ENCODE results near the gene PHF21B.

The PHF21B gene

DNA sequence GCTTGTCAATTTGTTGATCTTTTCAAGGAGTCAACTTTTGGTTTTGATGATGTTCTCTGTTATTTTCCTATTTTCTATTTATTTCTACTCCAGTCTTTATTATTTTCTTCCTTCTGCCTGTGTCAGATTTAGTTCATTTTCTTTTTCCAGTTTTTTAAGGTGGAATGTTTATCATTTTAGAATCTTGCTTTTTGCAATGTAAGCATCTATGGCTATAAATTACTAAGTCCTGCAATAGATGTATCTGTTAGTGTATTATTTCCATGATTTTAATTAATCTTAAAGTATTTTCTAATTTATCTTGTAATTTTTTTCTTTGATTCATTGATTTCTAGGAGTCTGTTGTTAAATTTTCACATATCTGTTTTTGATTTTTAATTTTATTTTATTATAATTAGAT is 175.7 kb downstream of the PHF21B start:
- no peak overlapping the region for H3K27ac ChIP-seq
- no peak for TF ChIP-seq ZFX (IDR thresholded peaks at IDR 0.05)
- TF ChIP-seq, protein P1, sequence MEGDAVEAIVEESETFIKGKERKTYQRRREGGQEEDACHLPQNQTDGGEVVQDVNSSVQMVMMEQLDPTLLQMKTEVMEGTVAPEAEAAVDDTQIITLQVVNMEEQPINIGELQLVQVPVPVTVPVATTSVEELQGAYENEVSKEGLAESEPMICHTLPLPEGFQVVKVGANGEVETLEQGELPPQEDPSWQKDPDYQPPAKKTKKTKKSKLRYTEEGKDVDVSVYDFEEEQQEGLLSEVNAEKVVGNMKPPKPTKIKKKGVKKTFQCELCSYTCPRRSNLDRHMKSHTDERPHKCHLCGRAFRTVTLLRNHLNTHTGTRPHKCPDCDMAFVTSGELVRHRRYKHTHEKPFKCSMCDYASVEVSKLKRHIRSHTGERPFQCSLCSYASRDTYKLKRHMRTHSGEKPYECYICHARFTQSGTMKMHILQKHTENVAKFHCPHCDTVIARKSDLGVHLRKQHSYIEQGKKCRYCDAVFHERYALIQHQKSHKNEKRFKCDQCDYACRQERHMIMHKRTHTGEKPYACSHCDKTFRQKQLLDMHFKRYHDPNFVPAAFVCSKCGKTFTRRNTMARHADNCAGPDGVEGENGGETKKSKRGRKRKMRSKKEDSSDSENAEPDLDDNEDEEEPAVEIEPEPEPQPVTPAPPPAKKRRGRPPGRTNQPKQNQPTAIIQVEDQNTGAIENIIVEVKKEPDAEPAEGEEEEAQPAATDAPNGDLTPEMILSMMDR (conservative IDR thresholded peaks at IDR 0.05): no peak

DNA sequence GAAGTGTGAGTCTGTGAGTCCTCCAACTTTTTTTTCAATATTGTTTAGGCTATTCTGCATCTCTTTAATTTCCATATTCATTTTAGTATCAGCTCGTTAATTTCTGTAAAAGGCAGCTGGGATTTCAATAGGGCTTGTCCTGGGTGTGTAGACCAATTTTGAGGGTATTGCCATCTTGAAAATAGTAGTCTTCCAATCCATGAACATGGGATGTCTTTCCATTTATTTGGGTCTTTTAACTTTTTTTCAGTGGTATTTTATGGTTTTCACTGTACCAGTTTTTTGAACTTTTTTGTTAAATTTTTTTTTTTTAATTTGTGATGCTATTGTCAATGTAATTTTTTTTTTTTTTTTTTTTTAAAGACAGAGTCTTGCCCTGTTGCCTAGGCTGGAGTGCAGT is 177.9 kb downstream of the PHF21B start:
- no peak overlapping the region for H3K27ac ChIP-seq
- TF ChIP-seq ZFX (IDR thresholded peaks at IDR 0.05): no peak
- TF ChIP-seq, protein P1 (conservative IDR thresholded peaks at IDR 0.05): no peak
